C4-2B (cell line): ENCODE measurements around the gene SDE2.
"Not testable (repeated sequence)": the region's sequence is repeated elsewhere in the genome, so short reads cannot be mapped to it uniquely, and the experiment has no call there.

Experiments
- H3K27ac ChIP-seq: fragments of 450-650 bp; 2 replicates; pipeline ENCODE4 v1.5.1; 2017
- CTCF ChIP-seq: fragments of 450-650 bp; conservative IDR thresholded peaks from 2 replicates; pipeline ENCODE4 v1.5.1; 2017; ENCODE audit warnings: mild to moderate bottlenecking
- ZFX ChIP-seq: fragments of 450-650 bp; IDR thresholded peaks from 2 replicates; pipeline ENCODE4 v1.6.1; 2017

SDE2 gene

GRCh38 chr1:225980005-225980836 lies 18.9 kb downstream of the SDE2 start:
- peak overlapping the region; percentile 60 for H3K27ac ChIP-seq
- TF ChIP-seq CTCF (no peak), ZFX (no peak)

GRCh38 chr1:225979421-225979820 lies 19.7 kb downstream of the SDE2 start:
- TF ChIP-seq ZFX (no peak), CTCF (no peak)

GRCh38 chr1:225977937-225978748 lies 21.0 kb downstream of the SDE2 start:
- H3K27ac ChIP-seq: no peak overlapping the region
- TF ChIP-seq ZFX (no peak), CTCF (no peak)

More at GRCh38 chr1:225979421-225979820, 19.7 kb downstream of the SDE2 start:
- no peak overlapping the region for H3K27ac ChIP-seq

- peak overlapping the region; percentile 34 for H3K27ac ChIP-seq
Measured at GRCh38 chr1:225975146-225975545, 24.0 kb downstream of the SDE2 start.

- TF ChIP-seq ZFX (no peak), CTCF (no peak)
- H3K27ac ChIP-seq: no peak overlapping the region
Measured at GRCh38 chr1:225974454-225974853, 24.7 kb downstream of the SDE2 start.

- TF ChIP-seq CTCF (no peak), ZFX (no peak)
- H3K27ac ChIP-seq: no peak overlapping the region
Measured at GRCh38 chr1:225973158-225973557, 26.0 kb downstream of the SDE2 start.

GRCh38 chr1:225972344-225973152 lies 26.6 kb downstream of the SDE2 start:
- no peak for TF ChIP-seq ZFX
- no peak for TF ChIP-seq CTCF
- H3K27ac ChIP-seq: no peak overlapping the region

- H3K27ac ChIP-seq: not testable (repeated sequence)
Measured at GRCh38 chr1:225970592-225971157, 28.5 kb downstream of the SDE2 start.

GRCh38 chr1:225969751-225970150 lies 29.4 kb downstream of the SDE2 start:
- H3K27ac ChIP-seq: not testable (repeated sequence)
